Brain microvascular endothelial cell (primary cell): Measurements from ENCODE around the gene FAM219B.

Experiments used
- DNase-seq: peaks from one replicate; pipeline ENCODE4 v3.0.0-alpha.2; 2020
- H3K27ac ChIP-seq: fragments of 250-450 bp; sonication (Bioruptor Pico); 2 replicates; pipeline ENCODE4 v1.5.1; 2020; ENCODE audit warnings: mild to moderate bottlenecking, moderate library complexity
- H3K27me3 ChIP-seq: fragments of 250-450 bp; sonication (Bioruptor Pico); replicated peaks from 2 replicates; pipeline ENCODE4 v1.5.1; 2020; ENCODE audit warnings: mild to moderate bottlenecking
- H3K36me3 ChIP-seq: fragments of 250-450 bp; sonication (Bioruptor Pico); replicated peaks from 2 replicates; pipeline ENCODE4 v1.5.1; 2020; ENCODE audit warnings: mild to moderate bottlenecking
- H3K4me3 ChIP-seq: 2 replicates; pipeline ENCODE4 v1.5.1; 2011; ENCODE audit warnings: low read depth, mild to moderate bottlenecking, control low read depth, low read length, moderate library complexity
- in situ Hi-C: cut with HindIII; loops from 2 replicates; pipeline ENCODE4 v1.10.0; 2017; ENCODE audit warnings: low sequenced_read_pairs, low pct_ligation_motif_present
- TF ChIP-seq, protein P1 (sequence below): IDR thresholded peaks from 2 replicates; pipeline ENCODE4 v1.5.1; 2011; ENCODE audit warnings: low read depth, mild to moderate bottlenecking, moderate library complexity, low read length, control low read depth, inconsistent platforms; ENCODE audit errors: missing control alignments

FAM219B gene

DNA sequence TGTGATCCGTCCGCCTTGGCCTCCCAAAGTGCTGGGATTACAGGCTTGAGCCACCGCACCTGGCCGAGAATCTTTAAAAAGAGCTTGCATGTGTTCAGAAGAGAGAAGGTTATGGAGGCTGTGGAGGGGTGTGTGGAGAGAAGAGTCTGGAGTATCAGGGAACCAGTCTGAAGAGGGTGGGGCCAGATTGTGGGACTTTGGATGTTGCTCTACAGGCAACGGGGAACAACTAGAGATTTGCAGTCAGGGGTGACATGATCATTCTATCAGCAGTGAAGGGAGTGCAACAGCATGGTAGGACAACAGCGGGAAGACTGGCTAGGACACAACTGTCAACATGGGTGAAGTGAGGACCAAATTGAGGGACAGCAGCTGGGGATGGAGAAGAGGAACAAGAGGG is 42.4 kb downstream of the FAM219B start:
- Histone ChIP-seq H3K27ac (no peak overlapping the region), H3K27me3 (no peaks in the 10 kb centered on the region), H3K4me3 (no peak overlapping the region), H3K36me3 (peaks cover 2% of the 10 kb centered on the region)
- no peak for DNase-seq
- in situ Hi-C loops: no loop called here
- TF ChIP-seq, protein P1, sequence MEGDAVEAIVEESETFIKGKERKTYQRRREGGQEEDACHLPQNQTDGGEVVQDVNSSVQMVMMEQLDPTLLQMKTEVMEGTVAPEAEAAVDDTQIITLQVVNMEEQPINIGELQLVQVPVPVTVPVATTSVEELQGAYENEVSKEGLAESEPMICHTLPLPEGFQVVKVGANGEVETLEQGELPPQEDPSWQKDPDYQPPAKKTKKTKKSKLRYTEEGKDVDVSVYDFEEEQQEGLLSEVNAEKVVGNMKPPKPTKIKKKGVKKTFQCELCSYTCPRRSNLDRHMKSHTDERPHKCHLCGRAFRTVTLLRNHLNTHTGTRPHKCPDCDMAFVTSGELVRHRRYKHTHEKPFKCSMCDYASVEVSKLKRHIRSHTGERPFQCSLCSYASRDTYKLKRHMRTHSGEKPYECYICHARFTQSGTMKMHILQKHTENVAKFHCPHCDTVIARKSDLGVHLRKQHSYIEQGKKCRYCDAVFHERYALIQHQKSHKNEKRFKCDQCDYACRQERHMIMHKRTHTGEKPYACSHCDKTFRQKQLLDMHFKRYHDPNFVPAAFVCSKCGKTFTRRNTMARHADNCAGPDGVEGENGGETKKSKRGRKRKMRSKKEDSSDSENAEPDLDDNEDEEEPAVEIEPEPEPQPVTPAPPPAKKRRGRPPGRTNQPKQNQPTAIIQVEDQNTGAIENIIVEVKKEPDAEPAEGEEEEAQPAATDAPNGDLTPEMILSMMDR: no peak

GRCh38 chr15:74863239-74864056 is 43.2 kb downstream of the FAM219B start:
- Histone ChIP-seq H3K27me3 (no peaks in the 10 kb centered on the region), H3K36me3 (peaks cover 2% of the 10 kb centered on the region), H3K27ac (no peak overlapping the region), H3K4me3 (no peak overlapping the region)
- in situ Hi-C loops: no loop called here
- TF ChIP-seq, protein P1: no peak
- no peak for DNase-seq

- DNase-seq: no peak
- in situ Hi-C loops: no loop called here
- Histone ChIP-seq H3K27me3 (no peaks in the 10 kb centered on the region), H3K4me3 (no peak overlapping the region), H3K27ac (no peak overlapping the region), H3K36me3 (no peaks in the 10 kb centered on the region)
- TF ChIP-seq, protein P1: no peak
Measured at GRCh38 chr15:74858369-74858740, 48.3 kb downstream of the FAM219B start.

- no peaks in the 10 kb centered on the region for H3K27me3 ChIP-seq
- in situ Hi-C loops: no loop called here
- H3K27ac ChIP-seq: no peak overlapping the region
- H3K4me3 ChIP-seq: no peak overlapping the region
- TF ChIP-seq, protein P1: no peak
- H3K36me3 ChIP-seq: peaks cover 3% of the 10 kb centered on the region
- no peak for DNase-seq
Measured at GRCh38 chr15:74857671-74858368, 48.8 kb downstream of the FAM219B start.

DNA sequence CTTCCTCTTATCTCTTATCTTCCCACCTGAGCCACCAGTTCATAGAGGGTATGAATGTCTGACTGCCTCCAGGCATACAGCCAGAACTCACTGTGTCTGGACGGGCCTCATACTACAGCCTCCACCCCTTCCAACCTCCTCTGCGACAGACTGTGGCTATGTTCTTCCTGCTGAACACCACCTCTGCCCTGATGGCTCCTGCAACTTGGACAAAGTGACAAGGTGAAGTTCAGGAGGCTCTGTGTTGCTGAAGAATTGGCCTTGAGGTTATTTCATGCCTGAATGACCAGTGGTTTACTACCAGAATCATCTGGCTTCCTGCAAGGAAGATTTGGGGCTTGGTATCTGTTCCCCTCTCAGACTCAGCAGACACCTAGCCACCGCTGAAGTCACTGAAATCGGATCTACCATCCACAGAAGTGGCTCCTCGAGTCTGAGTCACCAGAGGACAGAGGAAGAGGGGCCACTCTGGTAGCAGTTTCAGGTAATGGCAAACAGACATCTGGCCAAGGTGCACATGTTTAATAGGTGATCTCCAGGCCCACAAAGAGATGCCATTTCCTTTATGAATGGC is 49.5 kb downstream of the FAM219B start:
- Histone ChIP-seq H3K27me3 (no peaks in the 10 kb centered on the region), H3K4me3 (no peak overlapping the region), H3K27ac (no peak overlapping the region), H3K36me3 (peaks cover 5% of the 10 kb centered on the region)
- in situ Hi-C loops: no loop called here
- DNase-seq: no peak
- TF ChIP-seq, protein P1: no peak
